WTC11 (cell line): ENCODE results near the gene CHRNE. TPM values are rescaled to one million over a fixed set of nuclear protein-coding genes. Genes with fewer than 3 reads are reported as not detected.

Experiments used
- ATAC-seq: fragments of 200-7000 bp; cut with Tn5 transposase; 2 replicates; pipeline ENCODE4 v1.10.0; 2021; ENCODE audit warnings: mild to moderate bottlenecking, moderate library complexity
- CTCF ChIA-PET: fragments of 300-600 bp; sonication (Branson Sonifier 250); formaldehyde crosslinking; loops from one replicate; lab custom pipeline; 2021; ENCODE audit warnings: antibody characterized with exemption; lab: Charles Lee
- POLR2A ChIA-PET: fragments of 350-600 bp; sonication (Branson Sonifier 250); formaldehyde crosslinking; loops from one replicate; lab custom pipeline; 2021; ENCODE audit warnings: antibody characterized with exemption; lab: Charles Lee
- DNase-seq: peaks from one replicate; pipeline ENCODE4 v3.0.0; 2021; ENCODE audit warnings: low spot score
- H3K27ac Mint-ChIP-seq: 2 replicates; pipeline ENCODE4 v1.8.0; 2021; ENCODE audit warnings: mixed read lengths
- H3K27me3 Mint-ChIP-seq: 2 replicates; pipeline ENCODE4 v1.8.0; 2021; ENCODE audit warnings: low read depth, mild to moderate bottlenecking, moderate library complexity, mixed read lengths
- H3K36me3 Mint-ChIP-seq: 2 replicates; pipeline ENCODE4 v1.8.0; 2021; ENCODE audit warnings: mixed read lengths
- H3K4me1 Mint-ChIP-seq: 2 replicates; pipeline ENCODE4 v1.8.0; 2022; ENCODE audit warnings: mixed read lengths
- H3K4me3 Mint-ChIP-seq: 2 replicates; pipeline ENCODE4 v1.8.0; 2021; ENCODE audit warnings: mild to moderate bottlenecking, moderate library complexity, mixed read lengths
- H3K9me3 Mint-ChIP-seq: 2 replicates; pipeline ENCODE4 v1.8.0; 2021; ENCODE audit warnings: mixed read lengths
- FOXK1 ChIP-seq: sonication (generic); formaldehyde crosslinking; IDR thresholded peaks from 2 replicates; pipeline ENCODE4 v1.8.0; 2022; ENCODE audit warnings: mild to moderate bottlenecking, moderate library complexity, missing genetic modification reagents
- FOXP1 ChIP-seq: sonication (generic); formaldehyde crosslinking; IDR thresholded peaks from 2 replicates; pipeline ENCODE4 v1.8.0; 2022; ENCODE audit warnings: missing genetic modification reagents, mild to moderate bottlenecking, moderate library complexity, borderline replicate concordance
- GABPB1 ChIP-seq: sonication (generic); formaldehyde crosslinking; IDR thresholded peaks from 2 replicates; pipeline ENCODE4 v1.8.1; 2023; ENCODE audit warnings: mild to moderate bottlenecking, missing genetic modification reagents
- JAZF1 ChIP-seq: fragments of 250-450 bp; sonication (Bioruptor Pico); IDR thresholded peaks from 2 replicates; pipeline ENCODE4 v1.9.0; 2021; ENCODE audit warnings: moderate library complexity, mild to moderate bottlenecking, inconsistent platforms
- NFYB ChIP-seq: sonication (generic); formaldehyde crosslinking; conservative IDR thresholded peaks from 2 replicates; pipeline ENCODE4 v1.8.0; 2022; ENCODE audit warnings: low read depth, missing genetic modification reagents
- SMAD3 ChIP-seq: sonication (generic); formaldehyde crosslinking; IDR thresholded peaks from 2 replicates; pipeline ENCODE4 v1.8.0; 2022; ENCODE audit warnings: missing genetic modification reagents, mild to moderate bottlenecking, borderline replicate concordance
- SP1 ChIP-seq: sonication (generic); formaldehyde crosslinking; conservative IDR thresholded peaks from 2 replicates; pipeline ENCODE4 v1.8.1; 2022; ENCODE audit warnings: missing genetic modification reagents
- TCF7 ChIP-seq: sonication (generic); formaldehyde crosslinking; IDR thresholded peaks from 2 replicates; pipeline ENCODE4 v1.8.0; 2022; ENCODE audit warnings: mild to moderate bottlenecking, low read depth, missing genetic modification reagents, moderate library complexity
- TEAD1 ChIP-seq: sonication (generic); formaldehyde crosslinking; IDR thresholded peaks from 2 replicates; pipeline ENCODE4 v1.8.0; 2022; ENCODE audit warnings: mild to moderate bottlenecking, missing genetic modification reagents
- TP53 ChIP-seq: sonication (generic); formaldehyde crosslinking; IDR thresholded peaks from 2 replicates; pipeline ENCODE4 v1.8.1; 2023; ENCODE audit warnings: mild to moderate bottlenecking, missing genetic modification reagents
- ZNF232 ChIP-seq: sonication (generic); formaldehyde crosslinking; IDR thresholded peaks from 2 replicates; pipeline ENCODE4 v1.8.0; 2022; ENCODE audit warnings: mild to moderate bottlenecking, missing genetic modification reagents
- ZNF416 ChIP-seq: fragments of 250-450 bp; sonication (Bioruptor Pico); IDR thresholded peaks from 2 replicates; pipeline ENCODE4 v1.9.0; 2021; ENCODE audit warnings: mild to moderate bottlenecking, inconsistent platforms
- total RNA-seq: library from RNA; stranded (reverse); gene quantifications from 3 replicates; pipeline ENCODE4 v1.2.3, GENCODE V29; 2021
- TF ChIP-seq, protein P1 (sequence below): sonication (generic); formaldehyde crosslinking; IDR thresholded peaks from 2 replicates; pipeline ENCODE4 v1.8.0; 2022; ENCODE audit warnings: missing genetic modification reagents
- TF ChIP-seq, protein P2 (sequence below): sonication (generic); formaldehyde crosslinking; IDR thresholded peaks from 2 replicates; pipeline ENCODE4 v1.8.0; 2023; ENCODE audit warnings: mild to moderate bottlenecking, missing genetic modification reagents
- TF ChIP-seq, protein P3 (sequence below): sonication (generic); formaldehyde crosslinking; IDR thresholded peaks from 2 replicates; pipeline ENCODE4 v1.8.1; 2022; ENCODE audit warnings: low read depth, missing genetic modification reagents, borderline replicate concordance
- TF ChIP-seq, protein P4 (sequence below): sonication (generic); formaldehyde crosslinking; IDR thresholded peaks from 2 replicates; pipeline ENCODE4 v1.8.0; 2022; ENCODE audit warnings: mild to moderate bottlenecking, missing genetic modification reagents
- TF ChIP-seq, protein P5 (sequence below): sonication (generic); formaldehyde crosslinking; IDR thresholded peaks from 2 replicates; pipeline ENCODE4 v1.8.1; 2022; ENCODE audit warnings: mild to moderate bottlenecking, missing genetic modification reagents, moderate library complexity, borderline replicate concordance
- TF ChIP-seq, protein P6 (sequence below): fragments of 250-450 bp; sonication (Bioruptor Pico); IDR thresholded peaks from 2 replicates; pipeline ENCODE4 v1.9.0; 2021; ENCODE audit warnings: mild to moderate bottlenecking, borderline replicate concordance

CHRNE gene
- total RNA-seq, 1 experiment from 2014 or later = 0.70 TPM

DNA sequence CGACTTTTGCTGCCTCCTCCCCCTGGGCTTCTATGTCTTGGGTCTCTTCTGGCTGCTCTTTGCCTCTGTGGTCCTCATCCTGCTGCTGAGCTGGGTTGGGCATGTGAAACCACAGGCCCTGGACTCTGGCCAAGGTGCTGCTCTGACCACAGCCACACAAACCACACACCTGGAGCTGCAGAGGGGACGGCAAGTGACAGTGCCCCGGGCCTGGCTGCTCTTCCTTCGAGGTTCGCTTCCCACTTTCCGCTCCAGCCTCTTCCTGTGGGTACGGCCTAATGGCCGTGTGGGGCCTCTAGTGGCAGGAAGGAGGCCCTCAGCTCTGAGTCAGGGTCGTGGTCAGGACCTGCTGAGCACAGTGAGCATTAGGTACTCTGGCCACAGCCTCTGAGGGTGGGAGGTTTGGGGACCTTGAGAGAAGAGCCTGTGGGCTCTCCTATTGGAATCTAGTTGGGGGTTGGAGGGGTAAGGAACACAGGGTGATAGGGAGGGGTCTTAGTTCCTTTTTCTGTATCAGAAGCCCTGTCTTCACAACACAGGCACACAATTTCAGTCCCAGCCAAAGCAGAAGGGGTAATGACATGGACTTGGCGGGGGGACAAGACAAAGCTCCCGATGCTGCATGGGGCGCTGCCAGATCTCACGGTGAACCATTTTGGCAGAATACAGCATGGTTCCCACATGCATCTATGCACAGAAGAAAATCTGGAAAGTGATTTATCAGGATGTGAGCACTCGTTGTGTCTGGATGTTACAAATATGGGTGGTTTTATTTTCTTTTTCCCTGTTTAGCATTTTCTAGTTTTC, 31.5 kb upstream of the CHRNE start:
- DNase-seq (peak; percentile 50), ATAC-seq (peak; percentile 81)
- CTCF ChIA-PET = interaction anchor here (0.5 to 3.3 kb wide), 10 partner anchors 10 to 128 kb away, joined by 3 to 39 read pairs (median 5); partner anchors contain the start of genes CAMTA2, CHRNE and SPAG7
- Mint-ChIP-seq H3K36me3 (peaks cover 23% of the 10 kb centered on the region), H3K27me3 (no peaks in the 10 kb centered on the region), H3K4me1 (peaks cover 18% of the 10 kb centered on the region), H3K27ac (no peak overlapping the region; the same call in 1 of the 2 replicates)
- POLR2A ChIA-PET = no interaction called here
- TF ChIP-seq, protein P1, sequence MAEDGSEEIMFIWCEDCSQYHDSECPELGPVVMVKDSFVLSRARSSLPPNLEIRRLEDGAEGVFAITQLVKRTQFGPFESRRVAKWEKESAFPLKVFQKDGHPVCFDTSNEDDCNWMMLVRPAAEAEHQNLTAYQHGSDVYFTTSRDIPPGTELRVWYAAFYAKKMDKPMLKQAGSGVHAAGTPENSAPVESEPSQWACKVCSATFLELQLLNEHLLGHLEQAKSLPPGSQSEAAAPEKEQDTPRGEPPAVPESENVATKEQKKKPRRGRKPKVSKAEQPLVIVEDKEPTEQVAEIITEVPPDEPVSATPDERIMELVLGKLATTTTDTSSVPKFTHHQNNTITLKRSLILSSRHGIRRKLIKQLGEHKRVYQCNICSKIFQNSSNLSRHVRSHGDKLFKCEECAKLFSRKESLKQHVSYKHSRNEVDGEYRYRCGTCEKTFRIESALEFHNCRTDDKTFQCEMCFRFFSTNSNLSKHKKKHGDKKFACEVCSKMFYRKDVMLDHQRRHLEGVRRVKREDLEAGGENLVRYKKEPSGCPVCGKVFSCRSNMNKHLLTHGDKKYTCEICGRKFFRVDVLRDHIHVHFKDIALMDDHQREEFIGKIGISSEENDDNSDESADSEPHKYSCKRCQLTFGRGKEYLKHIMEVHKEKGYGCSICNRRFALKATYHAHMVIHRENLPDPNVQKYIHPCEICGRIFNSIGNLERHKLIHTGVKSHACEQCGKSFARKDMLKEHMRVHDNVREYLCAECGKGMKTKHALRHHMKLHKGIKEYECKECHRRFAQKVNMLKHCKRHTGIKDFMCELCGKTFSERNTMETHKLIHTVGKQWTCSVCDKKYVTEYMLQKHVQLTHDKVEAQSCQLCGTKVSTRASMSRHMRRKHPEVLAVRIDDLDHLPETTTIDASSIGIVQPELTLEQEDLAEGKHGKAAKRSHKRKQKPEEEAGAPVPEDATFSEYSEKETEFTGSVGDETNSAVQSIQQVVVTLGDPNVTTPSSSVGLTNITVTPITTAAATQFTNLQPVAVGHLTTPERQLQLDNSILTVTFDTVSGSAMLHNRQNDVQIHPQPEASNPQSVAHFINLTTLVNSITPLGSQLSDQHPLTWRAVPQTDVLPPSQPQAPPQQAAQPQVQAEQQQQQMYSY = no peak
- TF ChIP-seq SMAD3 (CRISPR knock-in tag) (no peak), ZNF232 (no peak), ZNF416 (CRISPR knock-in tag) (no peak), GABPB1 (0 out of 2 replicates have a peak, but pooled peaks have one; percentile 16), TCF7 (no peak), TEAD1 (CRISPR knock-in tag) (no peak), FOXK1 (CRISPR knock-in tag) (no peak)
- TF ChIP-seq, protein P2, sequence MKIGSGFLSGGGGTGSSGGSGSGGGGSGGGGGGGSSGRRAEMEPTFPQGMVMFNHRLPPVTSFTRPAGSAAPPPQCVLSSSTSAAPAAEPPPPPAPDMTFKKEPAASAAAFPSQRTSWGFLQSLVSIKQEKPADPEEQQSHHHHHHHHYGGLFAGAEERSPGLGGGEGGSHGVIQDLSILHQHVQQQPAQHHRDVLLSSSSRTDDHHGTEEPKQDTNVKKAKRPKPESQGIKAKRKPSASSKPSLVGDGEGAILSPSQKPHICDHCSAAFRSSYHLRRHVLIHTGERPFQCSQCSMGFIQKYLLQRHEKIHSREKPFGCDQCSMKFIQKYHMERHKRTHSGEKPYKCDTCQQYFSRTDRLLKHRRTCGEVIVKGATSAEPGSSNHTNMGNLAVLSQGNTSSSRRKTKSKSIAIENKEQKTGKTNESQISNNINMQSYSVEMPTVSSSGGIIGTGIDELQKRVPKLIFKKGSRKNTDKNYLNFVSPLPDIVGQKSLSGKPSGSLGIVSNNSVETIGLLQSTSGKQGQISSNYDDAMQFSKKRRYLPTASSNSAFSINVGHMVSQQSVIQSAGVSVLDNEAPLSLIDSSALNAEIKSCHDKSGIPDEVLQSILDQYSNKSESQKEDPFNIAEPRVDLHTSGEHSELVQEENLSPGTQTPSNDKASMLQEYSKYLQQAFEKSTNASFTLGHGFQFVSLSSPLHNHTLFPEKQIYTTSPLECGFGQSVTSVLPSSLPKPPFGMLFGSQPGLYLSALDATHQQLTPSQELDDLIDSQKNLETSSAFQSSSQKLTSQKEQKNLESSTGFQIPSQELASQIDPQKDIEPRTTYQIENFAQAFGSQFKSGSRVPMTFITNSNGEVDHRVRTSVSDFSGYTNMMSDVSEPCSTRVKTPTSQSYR (CRISPR knock-in tag) = 0 out of 2 replicates have a peak, but pooled peaks have one; percentile 53
- TF ChIP-seq, protein P3, sequence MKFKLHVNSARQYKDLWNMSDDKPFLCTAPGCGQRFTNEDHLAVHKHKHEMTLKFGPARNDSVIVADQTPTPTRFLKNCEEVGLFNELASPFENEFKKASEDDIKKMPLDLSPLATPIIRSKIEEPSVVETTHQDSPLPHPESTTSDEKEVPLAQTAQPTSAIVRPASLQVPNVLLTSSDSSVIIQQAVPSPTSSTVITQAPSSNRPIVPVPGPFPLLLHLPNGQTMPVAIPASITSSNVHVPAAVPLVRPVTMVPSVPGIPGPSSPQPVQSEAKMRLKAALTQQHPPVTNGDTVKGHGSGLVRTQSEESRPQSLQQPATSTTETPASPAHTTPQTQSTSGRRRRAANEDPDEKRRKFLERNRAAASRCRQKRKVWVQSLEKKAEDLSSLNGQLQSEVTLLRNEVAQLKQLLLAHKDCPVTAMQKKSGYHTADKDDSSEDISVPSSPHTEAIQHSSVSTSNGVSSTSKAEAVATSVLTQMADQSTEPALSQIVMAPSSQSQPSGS (CRISPR knock-in tag) = no peak
- TF ChIP-seq, all 79 proteins: peak for 2
- Mint-ChIP-seq H3K4me3 (no peak overlapping the region), H3K9me3 (no peaks in the 10 kb centered on the region)

DNA sequence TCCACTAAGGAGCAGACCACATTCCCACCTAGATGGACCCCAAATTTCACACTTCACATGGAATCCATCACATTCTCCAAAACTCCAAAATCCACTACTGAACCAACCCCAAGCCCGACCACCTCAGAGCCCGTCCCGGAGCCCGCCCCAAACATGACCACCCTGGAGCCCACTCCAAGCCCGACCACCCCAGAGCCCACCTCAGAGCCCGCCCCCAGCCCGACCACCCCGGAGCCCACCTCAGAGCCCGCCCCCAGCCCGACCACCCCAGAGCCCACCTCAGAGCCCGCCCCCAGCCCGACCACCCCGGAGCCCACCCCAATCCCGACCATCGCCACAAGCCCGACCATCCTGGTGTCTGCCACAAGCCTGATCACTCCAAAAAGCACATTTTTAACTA, 30.7 kb upstream of the CHRNE start:
- ChIA-PET CTCF (interaction anchor here (0.5 to 3.3 kb wide), 10 partner anchors 10 to 129 kb away, joined by 3 to 39 read pairs (median 5); partner anchors contain the start of genes CAMTA2, CHRNE and SPAG7), POLR2A (no interaction called here)
- no peak for DNase-seq
- Mint-ChIP-seq H3K27ac (no peak overlapping the region), H3K36me3 (peaks cover 22% of the 10 kb centered on the region), H3K9me3 (no peaks in the 10 kb centered on the region), H3K4me3 (no peak overlapping the region), H3K27me3 (no peaks in the 10 kb centered on the region), H3K4me1 (peaks cover 13% of the 10 kb centered on the region)
- no peak for ATAC-seq
- TF ChIP-seq JAZF1 (CRISPR knock-in tag) = no peak
- no peak for TF ChIP-seq SP1 (CRISPR knock-in tag)
- TF ChIP-seq, protein P4, sequence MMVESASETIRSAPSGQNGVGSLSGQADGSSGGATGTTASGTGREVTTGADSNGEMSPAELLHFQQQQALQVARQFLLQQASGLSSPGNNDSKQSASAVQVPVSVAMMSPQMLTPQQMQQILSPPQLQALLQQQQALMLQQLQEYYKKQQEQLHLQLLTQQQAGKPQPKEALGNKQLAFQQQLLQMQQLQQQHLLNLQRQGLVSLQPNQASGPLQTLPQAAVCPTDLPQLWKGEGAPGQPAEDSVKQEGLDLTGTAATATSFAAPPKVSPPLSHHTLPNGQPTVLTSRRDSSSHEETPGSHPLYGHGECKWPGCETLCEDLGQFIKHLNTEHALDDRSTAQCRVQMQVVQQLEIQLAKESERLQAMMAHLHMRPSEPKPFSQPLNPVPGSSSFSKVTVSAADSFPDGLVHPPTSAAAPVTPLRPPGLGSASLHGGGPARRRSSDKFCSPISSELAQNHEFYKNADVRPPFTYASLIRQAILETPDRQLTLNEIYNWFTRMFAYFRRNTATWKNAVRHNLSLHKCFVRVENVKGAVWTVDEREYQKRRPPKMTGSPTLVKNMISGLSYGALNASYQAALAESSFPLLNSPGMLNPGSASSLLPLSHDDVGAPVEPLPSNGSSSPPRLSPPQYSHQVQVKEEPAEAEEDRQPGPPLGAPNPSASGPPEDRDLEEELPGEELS (CRISPR knock-in tag) = no peak
- no peak for TF ChIP-seq NFYB
- TF ChIP-seq TP53 = no peak
- no peak for TF ChIP-seq FOXP1 (CRISPR knock-in tag)
- TF ChIP-seq, protein P5, sequence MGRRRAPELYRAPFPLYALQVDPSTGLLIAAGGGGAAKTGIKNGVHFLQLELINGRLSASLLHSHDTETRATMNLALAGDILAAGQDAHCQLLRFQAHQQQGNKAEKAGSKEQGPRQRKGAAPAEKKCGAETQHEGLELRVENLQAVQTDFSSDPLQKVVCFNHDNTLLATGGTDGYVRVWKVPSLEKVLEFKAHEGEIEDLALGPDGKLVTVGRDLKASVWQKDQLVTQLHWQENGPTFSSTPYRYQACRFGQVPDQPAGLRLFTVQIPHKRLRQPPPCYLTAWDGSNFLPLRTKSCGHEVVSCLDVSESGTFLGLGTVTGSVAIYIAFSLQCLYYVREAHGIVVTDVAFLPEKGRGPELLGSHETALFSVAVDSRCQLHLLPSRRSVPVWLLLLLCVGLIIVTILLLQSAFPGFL (CRISPR knock-in tag) = no peak
- TF ChIP-seq, protein P6, sequence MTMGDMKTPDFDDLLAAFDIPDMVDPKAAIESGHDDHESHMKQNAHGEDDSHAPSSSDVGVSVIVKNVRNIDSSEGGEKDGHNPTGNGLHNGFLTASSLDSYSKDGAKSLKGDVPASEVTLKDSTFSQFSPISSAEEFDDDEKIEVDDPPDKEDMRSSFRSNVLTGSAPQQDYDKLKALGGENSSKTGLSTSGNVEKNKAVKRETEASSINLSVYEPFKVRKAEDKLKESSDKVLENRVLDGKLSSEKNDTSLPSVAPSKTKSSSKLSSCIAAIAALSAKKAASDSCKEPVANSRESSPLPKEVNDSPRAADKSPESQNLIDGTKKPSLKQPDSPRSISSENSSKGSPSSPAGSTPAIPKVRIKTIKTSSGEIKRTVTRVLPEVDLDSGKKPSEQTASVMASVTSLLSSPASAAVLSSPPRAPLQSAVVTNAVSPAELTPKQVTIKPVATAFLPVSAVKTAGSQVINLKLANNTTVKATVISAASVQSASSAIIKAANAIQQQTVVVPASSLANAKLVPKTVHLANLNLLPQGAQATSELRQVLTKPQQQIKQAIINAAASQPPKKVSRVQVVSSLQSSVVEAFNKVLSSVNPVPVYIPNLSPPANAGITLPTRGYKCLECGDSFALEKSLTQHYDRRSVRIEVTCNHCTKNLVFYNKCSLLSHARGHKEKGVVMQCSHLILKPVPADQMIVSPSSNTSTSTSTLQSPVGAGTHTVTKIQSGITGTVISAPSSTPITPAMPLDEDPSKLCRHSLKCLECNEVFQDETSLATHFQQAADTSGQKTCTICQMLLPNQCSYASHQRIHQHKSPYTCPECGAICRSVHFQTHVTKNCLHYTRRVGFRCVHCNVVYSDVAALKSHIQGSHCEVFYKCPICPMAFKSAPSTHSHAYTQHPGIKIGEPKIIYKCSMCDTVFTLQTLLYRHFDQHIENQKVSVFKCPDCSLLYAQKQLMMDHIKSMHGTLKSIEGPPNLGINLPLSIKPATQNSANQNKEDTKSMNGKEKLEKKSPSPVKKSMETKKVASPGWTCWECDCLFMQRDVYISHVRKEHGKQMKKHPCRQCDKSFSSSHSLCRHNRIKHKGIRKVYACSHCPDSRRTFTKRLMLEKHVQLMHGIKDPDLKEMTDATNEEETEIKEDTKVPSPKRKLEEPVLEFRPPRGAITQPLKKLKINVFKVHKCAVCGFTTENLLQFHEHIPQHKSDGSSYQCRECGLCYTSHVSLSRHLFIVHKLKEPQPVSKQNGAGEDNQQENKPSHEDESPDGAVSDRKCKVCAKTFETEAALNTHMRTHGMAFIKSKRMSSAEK (CRISPR knock-in tag) = no peak
